ENCODE data around the gene MTUS2. TPM values are rescaled to one million over a fixed set of nuclear protein-coding genes. Genes with fewer than 3 reads are reported as not detected.

MTUS2 gene
- total and polyA plus RNA-seq, 10 of the 15 experiments (the other 5 are each of a cell fraction or from before 2014, with no cell fraction given) = under 0.01 to 0.05 (median 0.02) TPM; not detected in 6

DNA sequence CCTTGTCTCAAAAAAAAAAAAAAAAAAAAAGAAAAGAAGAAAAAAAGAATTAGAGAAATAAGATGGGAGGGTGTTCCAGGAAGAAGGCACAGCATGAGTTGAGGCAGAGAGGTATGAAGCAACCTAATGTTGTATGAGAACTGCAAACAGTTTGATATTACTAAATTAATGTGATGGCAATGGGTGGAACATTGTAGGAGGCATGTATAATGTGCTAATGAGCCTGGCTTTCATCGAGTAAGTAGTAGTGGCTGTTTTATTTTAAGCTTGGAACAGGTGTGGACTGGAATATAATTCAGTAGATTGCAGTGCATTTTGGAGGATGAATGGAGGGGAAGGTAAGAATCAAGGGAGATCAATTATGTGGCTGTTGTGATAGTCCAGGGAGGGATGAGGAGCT, 156.1 kb downstream of the MTUS2 start:
- Histone ChIP-seq H3K27me3 (replicated peaks in 1 of 2; ENCODE audit: control insufficient read depth in 2 of 2, insufficient read depth in 2 of 2, low read length in 1 of 2) (no peaks in the 10 kb centered on the region), H3K4me1 (ENCODE audit: control insufficient read depth, insufficient read depth, low read length) (no peaks in the 10 kb centered on the region), H4K20me1 (ENCODE audit: control insufficient read depth, insufficient read depth) (no peaks in the 10 kb centered on the region), H3K79me2 (ENCODE audit: control insufficient read depth, insufficient read depth, low read length) (no peaks in the 10 kb centered on the region), H3K4me3 (no peak overlapping the region), H3K9ac (ENCODE audit: control insufficient read depth, insufficient read depth, low read length) (no peak overlapping the region), H3K27ac (ENCODE audit: control insufficient read depth, insufficient read depth) (no peak overlapping the region), H2AFZ (ENCODE audit: control insufficient read depth, low read depth, low read length) (no peak overlapping the region), H3K36me3 (ENCODE audit: control insufficient read depth in 2 of 2, insufficient read depth in 2 of 2, low read length in 1 of 2) (no peaks in the 10 kb centered on the region), H3K4me2 (ENCODE audit: control insufficient read depth, insufficient read depth) (no peak overlapping the region), H3K9me3 (replicated peaks; ENCODE audit: control insufficient read depth, insufficient read depth, low read length) (no peaks in the 10 kb centered on the region)
- DNase-seq (ENCODE audit: low read depth, low spot score) (no peak), ATAC-seq (no peak), FAIRE-seq (no peak)
- POLR2A ChIA-PET = no interaction called here
- in situ Hi-C loops (cut with MboI) = no loop called here
- BruUV-seq (replicated peaks) = no TSS peak
- WGBS (ENCODE audit: insufficient coverage, insufficient replicate concordance, low lambda C conversion rate, missing lambda C conversion rate) = 0% methylated on average over 1 of the region's 1 CpG
- CTCF ChIA-PET = no interaction called here
- intact Hi-C loops (cut with micrococcal nuclease; ENCODE audit: unreplicated experiment) = no loop called here
- TF ChIP-seq PAX5 (IDR thresholded peaks at IDR 0.05; ENCODE audit: borderline replicate concordance, low read depth, low read length) (no peak), STAT3 (IDR thresholded peaks at IDR 0.05; ENCODE audit: low read depth, low read length) (no peak), GABPA (IDR thresholded peaks at IDR 0.05; ENCODE audit: low read depth) (no peak), ZNF622 (IDR thresholded peaks at IDR 0.05) (no peak), NFXL1 (IDR thresholded peaks at IDR 0.05; ENCODE audit: borderline replicate concordance) (no peak), ZNF217 (IDR thresholded peaks at IDR 0.05) (no peak)
- TF ChIP-seq, protein P1, sequence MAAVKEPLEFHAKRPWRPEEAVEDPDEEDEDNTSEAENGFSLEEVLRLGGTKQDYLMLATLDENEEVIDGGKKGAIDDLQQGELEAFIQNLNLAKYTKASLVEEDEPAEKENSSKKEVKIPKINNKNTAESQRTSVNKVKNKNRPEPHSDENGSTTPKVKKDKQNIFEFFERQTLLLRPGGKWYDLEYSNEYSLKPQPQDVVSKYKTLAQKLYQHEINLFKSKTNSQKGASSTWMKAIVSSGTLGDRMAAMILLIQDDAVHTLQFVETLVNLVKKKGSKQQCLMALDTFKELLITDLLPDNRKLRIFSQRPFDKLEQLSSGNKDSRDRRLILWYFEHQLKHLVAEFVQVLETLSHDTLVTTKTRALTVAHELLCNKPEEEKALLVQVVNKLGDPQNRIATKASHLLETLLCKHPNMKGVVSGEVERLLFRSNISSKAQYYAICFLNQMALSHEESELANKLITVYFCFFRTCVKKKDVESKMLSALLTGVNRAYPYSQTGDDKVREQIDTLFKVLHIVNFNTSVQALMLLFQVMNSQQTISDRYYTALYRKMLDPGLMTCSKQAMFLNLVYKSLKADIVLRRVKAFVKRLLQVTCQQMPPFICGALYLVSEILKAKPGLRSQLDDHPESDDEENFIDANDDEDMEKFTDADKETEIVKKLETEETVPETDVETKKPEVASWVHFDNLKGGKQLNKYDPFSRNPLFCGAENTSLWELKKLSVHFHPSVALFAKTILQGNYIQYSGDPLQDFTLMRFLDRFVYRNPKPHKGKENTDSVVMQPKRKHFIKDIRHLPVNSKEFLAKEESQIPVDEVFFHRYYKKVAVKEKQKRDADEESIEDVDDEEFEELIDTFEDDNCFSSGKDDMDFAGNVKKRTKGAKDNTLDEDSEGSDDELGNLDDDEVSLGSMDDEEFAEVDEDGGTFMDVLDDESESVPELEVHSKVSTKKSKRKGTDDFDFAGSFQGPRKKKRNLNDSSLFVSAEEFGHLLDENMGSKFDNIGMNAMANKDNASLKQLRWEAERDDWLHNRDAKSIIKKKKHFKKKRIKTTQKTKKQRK (IDR thresholded peaks at IDR 0.05; ENCODE audit: low read depth, low read length) = no peak
- TF ChIP-seq, protein P2, sequence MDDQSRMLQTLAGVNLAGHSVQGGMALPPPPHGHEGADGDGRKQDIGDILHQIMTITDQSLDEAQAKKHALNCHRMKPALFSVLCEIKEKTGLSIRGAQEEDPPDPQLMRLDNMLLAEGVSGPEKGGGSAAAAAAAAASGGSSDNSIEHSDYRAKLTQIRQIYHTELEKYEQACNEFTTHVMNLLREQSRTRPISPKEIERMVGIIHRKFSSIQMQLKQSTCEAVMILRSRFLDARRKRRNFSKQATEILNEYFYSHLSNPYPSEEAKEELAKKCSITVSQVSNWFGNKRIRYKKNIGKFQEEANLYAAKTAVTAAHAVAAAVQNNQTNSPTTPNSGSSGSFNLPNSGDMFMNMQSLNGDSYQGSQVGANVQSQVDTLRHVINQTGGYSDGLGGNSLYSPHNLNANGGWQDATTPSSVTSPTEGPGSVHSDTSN (IDR thresholded peaks at IDR 0.05; ENCODE audit: insufficient replicate concordance, low read depth, low read length) = no peak
- TF ChIP-seq, protein P3, sequence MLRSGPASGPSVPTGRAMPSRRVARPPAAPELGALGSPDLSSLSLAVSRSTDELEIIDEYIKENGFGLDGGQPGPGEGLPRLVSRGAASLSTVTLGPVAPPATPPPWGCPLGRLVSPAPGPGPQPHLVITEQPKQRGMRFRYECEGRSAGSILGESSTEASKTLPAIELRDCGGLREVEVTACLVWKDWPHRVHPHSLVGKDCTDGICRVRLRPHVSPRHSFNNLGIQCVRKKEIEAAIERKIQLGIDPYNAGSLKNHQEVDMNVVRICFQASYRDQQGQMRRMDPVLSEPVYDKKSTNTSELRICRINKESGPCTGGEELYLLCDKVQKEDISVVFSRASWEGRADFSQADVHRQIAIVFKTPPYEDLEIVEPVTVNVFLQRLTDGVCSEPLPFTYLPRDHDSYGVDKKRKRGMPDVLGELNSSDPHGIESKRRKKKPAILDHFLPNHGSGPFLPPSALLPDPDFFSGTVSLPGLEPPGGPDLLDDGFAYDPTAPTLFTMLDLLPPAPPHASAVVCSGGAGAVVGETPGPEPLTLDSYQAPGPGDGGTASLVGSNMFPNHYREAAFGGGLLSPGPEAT (IDR thresholded peaks at IDR 0.05; ENCODE audit: low read depth) = no peak
- RAD21 ChIA-PET (ENCODE audit: unreplicated experiment) = no interaction called here
- SMC1A ChIA-PET (ENCODE audit: uncharacterized antibody, unreplicated experiment) = no interaction called here
